Activated naive CD4-positive, alpha-beta T cell treated with anti-CD3 and anti-CD28 coated beads, Interleukin-2, amount 10 ng/mL, durations not matched to agents 7 days and 5 days (primary cell): ENCODE measurements around the gene ANKRD63.

Experiments used
- CTCF ChIA-PET: fragments of 350-600 bp; sonication (Branson Sonifier 250); formaldehyde crosslinking; loops from one replicate; lab custom pipeline; 2021; ENCODE audit warnings: antibody characterized with exemption; lab: Charles Lee
- DNase-seq: peaks from one replicate; pipeline ENCODE4 v3.0.0-alpha.2; 2020
- H3K27ac Mint-ChIP-seq: one replicate; pipeline ENCODE4 v1.8.0; 2021; ENCODE audit warnings: mild to moderate bottlenecking, moderate library complexity, mixed read lengths
- H3K27me3 Mint-ChIP-seq: one replicate; pipeline ENCODE4 v1.8.0; 2021; ENCODE audit warnings: mild to moderate bottlenecking, mixed read lengths
- H3K36me3 Mint-ChIP-seq: one replicate; pipeline ENCODE4 v1.8.0; 2021; ENCODE audit warnings: mixed read lengths
- H3K4me1 Mint-ChIP-seq: one replicate; pipeline ENCODE4 v1.8.0; 2021; ENCODE audit warnings: mixed read lengths
- H3K4me3 Mint-ChIP-seq: one replicate; pipeline ENCODE4 v1.8.0; 2021; ENCODE audit warnings: mild to moderate bottlenecking, moderate library complexity, mixed read lengths
- H3K9me3 Mint-ChIP-seq: one replicate; pipeline ENCODE4 v1.8.0; 2021; ENCODE audit warnings: mixed read lengths

Gene ANKRD63

GRCh38 chr15:40282869-40283614 is at the start of gene ANKRD63:
Gene ANKRD63, minus strand, starts transcription at chr15:40283064. Its CDS starts 478 bp downstream, at chr15:40282586.
- H3K4me1 Mint-ChIP-seq: peaks cover 7% of the 10 kb centered on the region
- peaks cover 68% of the 10 kb centered on the region for H3K27me3 Mint-ChIP-seq
- H3K4me3 Mint-ChIP-seq: peak within 1 kb of the TSS; percentile 66
- H3K36me3 Mint-ChIP-seq: peaks cover 4% of the 10 kb centered on the region
- peak within 1 kb of the TSS; percentile 28 for H3K27ac Mint-ChIP-seq
- no peaks in the 10 kb centered on the region for H3K9me3 Mint-ChIP-seq
- DNase-seq: peak; percentile 60
- CTCF ChIA-PET: interaction anchor here (0.7 to 1.9 kb wide), 7 partner anchors 8 to 262 kb away, joined by 3 to 21 read pairs (median 4); partner anchors contain the start of gene PLCB2

DNA sequence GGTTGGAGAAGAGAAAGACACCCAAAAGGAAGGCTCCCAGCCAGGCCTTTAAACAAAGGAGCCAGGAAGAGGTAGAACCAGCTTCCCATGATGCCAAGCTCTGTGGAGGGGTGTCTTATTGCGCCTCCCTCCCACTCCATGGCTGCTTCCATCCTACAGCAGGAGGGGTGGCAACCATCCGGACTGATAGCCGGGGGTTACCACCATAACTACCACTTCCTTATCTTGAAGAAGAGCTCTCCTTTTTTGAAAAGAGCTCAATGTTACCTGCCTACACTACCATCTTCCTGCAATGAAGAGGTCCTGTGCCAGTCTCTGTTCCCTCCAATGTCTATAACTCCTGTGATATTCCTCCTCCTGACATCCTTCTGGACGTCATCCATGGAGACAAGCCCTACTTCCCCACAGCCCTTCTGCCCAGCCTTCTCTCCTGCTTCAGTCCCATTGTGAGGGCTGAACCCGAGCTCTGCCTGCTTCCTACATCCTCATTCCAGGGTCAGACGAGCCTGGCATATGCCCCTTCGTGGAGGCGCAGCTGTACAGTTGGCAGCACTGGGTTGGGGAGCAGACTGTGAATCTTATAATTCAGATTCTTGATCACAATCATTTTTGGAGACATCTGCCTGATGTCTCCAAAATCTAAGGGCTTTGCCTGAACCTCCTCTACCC is 49.4 kb upstream of the ANKRD63 start:
- H3K4me3 Mint-ChIP-seq: no peak overlapping the region
- peaks cover 29% of the 10 kb centered on the region for H3K4me1 Mint-ChIP-seq
- CTCF ChIA-PET: interaction anchor here (1.4 to 14.2 kb wide), 3 partner anchors 8 to 19 kb away, joined by 6 to 425 read pairs (median 6); partner anchors contain the start of genes CCDC9B, INAFM2 and PLCB2
- no peaks in the 10 kb centered on the region for H3K9me3 Mint-ChIP-seq
- no peak for DNase-seq
- H3K36me3 Mint-ChIP-seq: no peaks in the 10 kb centered on the region
- H3K27ac Mint-ChIP-seq: no peak overlapping the region
- peaks cover 17% of the 10 kb centered on the region for H3K27me3 Mint-ChIP-seq

DNA sequence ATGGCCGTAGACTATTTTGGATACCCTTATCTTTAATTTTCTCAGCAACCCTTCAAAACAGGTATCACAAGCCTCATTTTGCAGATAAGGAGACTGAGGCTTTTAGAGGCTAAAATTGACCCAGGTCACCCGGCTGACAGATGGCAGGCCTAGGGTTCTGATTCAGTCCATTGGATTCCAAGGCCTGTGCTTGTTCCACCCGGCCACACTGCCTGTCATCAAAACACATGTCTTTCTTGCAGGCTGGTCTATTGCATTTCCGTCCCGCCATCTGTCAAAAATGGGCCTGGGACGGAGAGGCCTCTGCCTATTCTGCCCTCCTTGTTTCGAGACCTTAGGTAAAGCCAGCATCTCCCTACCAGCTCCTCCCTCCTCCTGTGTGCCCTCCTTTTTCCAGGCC is 48.8 kb upstream of the ANKRD63 start:
- H3K36me3 Mint-ChIP-seq: no peaks in the 10 kb centered on the region
- H3K4me3 Mint-ChIP-seq: no peak overlapping the region
- H3K9me3 Mint-ChIP-seq: no peaks in the 10 kb centered on the region
- peaks cover 26% of the 10 kb centered on the region for H3K4me1 Mint-ChIP-seq
- no peak overlapping the region for H3K27ac Mint-ChIP-seq
- no peak for DNase-seq
- CTCF ChIA-PET: interaction anchor here (1.4 to 14.2 kb wide), 3 partner anchors 9 to 18 kb away, joined by 6 to 425 read pairs (median 6); partner anchors contain the start of genes CCDC9B, INAFM2 and PLCB2
- H3K27me3 Mint-ChIP-seq: peaks cover 13% of the 10 kb centered on the region

- no peaks in the 10 kb centered on the region for H3K36me3 Mint-ChIP-seq
- H3K27ac Mint-ChIP-seq: no peak overlapping the region
- H3K9me3 Mint-ChIP-seq: no peaks in the 10 kb centered on the region
- CTCF ChIA-PET: interaction anchor here (1.1 to 14.2 kb wide), 3 partner anchors 10 to 18 kb away, joined by 3 to 425 read pairs (median 6); partner anchors contain the start of genes CCDC9B, INAFM2 and PLCB2
- no peak for DNase-seq
- peaks cover 13% of the 10 kb centered on the region for H3K27me3 Mint-ChIP-seq
- H3K4me1 Mint-ChIP-seq: peaks cover 26% of the 10 kb centered on the region
- H3K4me3 Mint-ChIP-seq: no peak overlapping the region
Observed at GRCh38 chr15:40331026-40331425, 48.2 kb upstream of the ANKRD63 start.

- peaks cover 15% of the 10 kb centered on the region for H3K27me3 Mint-ChIP-seq
- no peak for DNase-seq
- no peak overlapping the region for H3K4me3 Mint-ChIP-seq
- peaks cover 26% of the 10 kb centered on the region for H3K4me1 Mint-ChIP-seq
- no peak overlapping the region for H3K27ac Mint-ChIP-seq
- CTCF ChIA-PET: interaction anchor here (1.1 kb wide), 1 partner anchor 14 kb away, joined by 3 read pairs; no protein-coding TSS in a partner anchor
- H3K9me3 Mint-ChIP-seq: no peaks in the 10 kb centered on the region
- peaks cover 2% of the 10 kb centered on the region for H3K36me3 Mint-ChIP-seq
Observed at GRCh38 chr15:40330368-40330836, 47.5 kb upstream of the ANKRD63 start.

DNA sequence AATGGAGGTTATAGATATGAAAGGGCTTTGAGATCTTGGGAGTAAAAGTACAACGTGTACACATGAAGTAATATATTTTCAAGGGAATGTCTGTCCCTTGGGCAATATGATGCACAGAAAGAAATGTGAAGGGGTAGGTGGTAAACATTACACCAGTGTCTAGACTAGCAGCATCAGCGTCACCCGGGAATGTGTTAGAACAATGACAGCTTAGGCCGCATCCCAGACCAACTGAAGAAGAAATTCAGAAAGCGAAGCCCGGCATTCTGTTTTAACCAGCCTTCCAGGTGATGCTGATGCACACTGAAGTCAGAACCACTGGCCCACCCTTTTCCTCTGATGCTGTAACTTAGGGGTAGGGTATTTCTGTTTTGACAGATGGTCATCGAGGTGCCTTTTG is 46.9 kb upstream of the ANKRD63 start:
- Mint-ChIP-seq H3K27ac (no peak overlapping the region), H3K27me3 (peaks cover 21% of the 10 kb centered on the region), H3K9me3 (no peaks in the 10 kb centered on the region), H3K4me3 (no peak overlapping the region), H3K36me3 (peaks cover 7% of the 10 kb centered on the region), H3K4me1 (peaks cover 29% of the 10 kb centered on the region)
- CTCF ChIA-PET: interaction anchor here (1.1 to 5.8 kb wide), 5 partner anchors 7 to 51 kb away, joined by 3 to 104 read pairs (median 3); no protein-coding TSS in a partner anchor
- DNase-seq: no peak

DNA sequence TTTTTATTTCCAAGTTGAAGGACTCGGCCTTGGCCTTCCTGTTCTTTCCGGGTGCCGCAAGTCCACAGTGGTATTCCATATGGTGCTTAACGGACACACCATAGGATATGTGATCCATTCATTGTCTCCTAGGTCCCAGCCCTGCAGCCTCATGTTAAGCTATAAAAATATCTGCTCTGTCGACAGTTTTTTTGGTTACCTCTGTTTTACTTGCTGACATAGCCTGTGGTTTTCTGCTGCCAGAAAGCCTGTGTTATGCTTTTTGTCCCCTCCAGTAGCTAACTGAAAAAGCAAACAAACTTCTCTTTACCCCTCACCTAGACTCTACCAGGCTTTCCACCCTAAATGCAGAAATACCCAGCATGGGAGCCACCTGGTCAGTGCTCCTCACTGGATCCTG is 45.9 kb upstream of the ANKRD63 start:
- H3K36me3 Mint-ChIP-seq: peaks cover 7% of the 10 kb centered on the region
- no peak for DNase-seq
- CTCF ChIA-PET: interaction anchor here (0.8 to 5.8 kb wide), 9 partner anchors 8 to 50 kb away, joined by 3 to 104 read pairs (median 5); no protein-coding TSS in a partner anchor
- H3K27ac Mint-ChIP-seq: no peak overlapping the region
- no peak overlapping the region for H3K4me3 Mint-ChIP-seq
- H3K27me3 Mint-ChIP-seq: peaks cover 25% of the 10 kb centered on the region
- no peaks in the 10 kb centered on the region for H3K9me3 Mint-ChIP-seq
- H3K4me1 Mint-ChIP-seq: peaks cover 21% of the 10 kb centered on the region

DNA sequence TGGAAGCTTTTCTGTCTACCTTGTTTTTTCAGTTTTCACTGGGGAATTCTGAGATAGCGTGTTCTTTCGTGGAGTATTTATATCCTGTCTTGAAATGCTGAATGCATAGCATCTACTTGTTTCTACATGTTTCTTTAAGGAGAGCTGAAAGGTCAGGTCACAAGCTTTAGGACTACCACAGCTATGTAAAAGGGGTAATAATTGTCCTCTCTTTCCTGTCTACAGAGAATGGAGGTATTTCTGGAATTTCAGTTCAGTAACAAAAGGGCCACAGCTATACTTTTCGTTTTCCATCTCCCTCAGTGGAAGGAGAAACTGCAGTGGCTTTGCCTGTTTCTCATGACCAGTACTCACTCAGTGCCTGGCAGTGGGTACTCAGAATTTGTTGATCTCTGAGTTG is 45.3 kb upstream of the ANKRD63 start:
- Mint-ChIP-seq H3K36me3 (peaks cover 7% of the 10 kb centered on the region), H3K4me1 (peaks cover 19% of the 10 kb centered on the region), H3K27me3 (peaks cover 27% of the 10 kb centered on the region), H3K9me3 (no peaks in the 10 kb centered on the region), H3K4me3 (no peak overlapping the region), H3K27ac (no peak overlapping the region)
- no peak for DNase-seq
- CTCF ChIA-PET: interaction anchor here (0.8 to 5.8 kb wide), 8 partner anchors 9 to 94 kb away, joined by 3 to 104 read pairs (median 6); no protein-coding TSS in a partner anchor

GRCh38 chr15:40327457-40327856 is 44.6 kb upstream of the ANKRD63 start:
- Mint-ChIP-seq H3K9me3 (no peaks in the 10 kb centered on the region), H3K4me3 (no peak overlapping the region), H3K27ac (no peak overlapping the region), H3K36me3 (peaks cover 7% of the 10 kb centered on the region), H3K4me1 (peaks cover 19% of the 10 kb centered on the region), H3K27me3 (peaks cover 28% of the 10 kb centered on the region)
- CTCF ChIA-PET: interaction anchor here (1.1 to 5.8 kb wide), 7 partner anchors 10 to 95 kb away, joined by 3 to 104 read pairs (median 8); partner anchors contain the start of gene PLCB2
- no peak for DNase-seq

GRCh38 chr15:40325700-40326099 is 42.8 kb upstream of the ANKRD63 start:
- Mint-ChIP-seq H3K4me3 (no peak overlapping the region), H3K27me3 (peaks cover 24% of the 10 kb centered on the region), H3K4me1 (peaks cover 29% of the 10 kb centered on the region), H3K36me3 (peaks cover 7% of the 10 kb centered on the region), H3K27ac (no peak overlapping the region), H3K9me3 (no peaks in the 10 kb centered on the region)
- no peak for DNase-seq
- CTCF ChIA-PET: interaction anchor here (0.6 to 5.8 kb wide), 7 partner anchors 11 to 441 kb away, joined by 3 to 104 read pairs (median 4); partner anchors contain the start of gene PLCB2

DNA sequence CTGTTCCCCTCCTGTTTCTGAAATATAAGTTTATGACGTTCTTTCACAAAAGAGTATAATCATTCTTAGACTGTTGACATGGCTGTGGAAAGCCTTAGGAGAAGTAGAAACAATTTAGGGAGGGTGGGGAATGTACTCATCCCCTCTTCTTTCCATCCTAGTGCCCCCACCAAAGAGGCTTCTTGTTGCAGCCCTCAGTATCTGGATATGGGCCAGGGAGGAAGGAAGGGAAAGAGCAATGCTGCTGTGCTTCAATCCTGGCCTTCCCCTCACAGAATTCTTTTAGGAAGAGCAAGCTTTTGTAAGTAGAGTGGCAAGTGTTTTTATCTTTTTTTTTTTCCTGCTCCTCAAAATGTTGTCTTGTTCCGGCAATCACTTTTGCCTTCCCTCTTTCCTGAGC is 42.3 kb upstream of the ANKRD63 start:
- CTCF ChIA-PET: interaction anchor here (1.0 to 5.8 kb wide), 6 partner anchors 12 to 100 kb away, joined by 3 to 104 read pairs (median 6); partner anchors contain the start of gene PLCB2
- Mint-ChIP-seq H3K27ac (no peak overlapping the region), H3K4me3 (peak overlapping the region; percentile 69), H3K4me1 (peaks cover 29% of the 10 kb centered on the region), H3K9me3 (no peaks in the 10 kb centered on the region), H3K36me3 (peaks cover 7% of the 10 kb centered on the region), H3K27me3 (peaks cover 26% of the 10 kb centered on the region)
- no peak for DNase-seq

GRCh38 chr15:40323953-40324937 is 41.4 kb upstream of the ANKRD63 start:
- Mint-ChIP-seq H3K9me3 (no peaks in the 10 kb centered on the region), H3K4me1 (peaks cover 29% of the 10 kb centered on the region), H3K27me3 (peaks cover 30% of the 10 kb centered on the region), H3K36me3 (peaks cover 7% of the 10 kb centered on the region), H3K27ac (peak overlapping the region; percentile 21), H3K4me3 (peak overlapping the region; percentile 69)
- CTCF ChIA-PET: interaction anchor here (2.4 to 21.9 kb wide), 5 partner anchors 13 to 45 kb away, joined by 9 to 425 read pairs (median 69); partner anchors contain the start of genes CCDC9B and PLCB2
- peak; percentile 50 for DNase-seq
